HG02870 (cell line): ENCODE results near the gene CD81.

Experiments used
- ATAC-seq: cut with Tn5 transposase; IDR thresholded peaks from one replicate; pipeline ENCODE4 v1.9.1; 2021; ENCODE audit warnings: mild to moderate bottlenecking, moderate library complexity; ENCODE audit not compliant: unreplicated experiment

The CD81 gene

GRCh38 chr11:2433106-2433925 lies 56.2 kb downstream of the CD81 start:
- no peak for ATAC-seq

GRCh38 chr11:2434008-2434407 lies 56.9 kb downstream of the CD81 start:
- no peak for ATAC-seq

GRCh38 chr11:2434506-2435255 lies 57.6 kb downstream of the CD81 start:
- ATAC-seq: no peak

- ATAC-seq: no peak
Observed at GRCh38 chr11:2435288-2436012, 58.3 kb downstream of the CD81 start.

GRCh38 chr11:2436013-2436520 lies 59.0 kb downstream of the CD81 start:
- ATAC-seq: no peak

GRCh38 chr11:2436521-2437031 lies 59.5 kb downstream of the CD81 start:
- no peak for ATAC-seq

GRCh38 chr11:2437516-2437915 lies 60.4 kb downstream of the CD81 start:
- ATAC-seq: no peak

GRCh38 chr11:2439820-2440219 lies 62.7 kb downstream of the CD81 start:
- no peak for ATAC-seq

- no peak for ATAC-seq
Observed at GRCh38 chr11:2440646-2441045, 63.5 kb downstream of the CD81 start.

GRCh38 chr11:2441171-2441570 lies 64.1 kb downstream of the CD81 start:
- no peak for ATAC-seq

- ATAC-seq: no peak
Observed at GRCh38 chr11:2442589-2442988, 65.5 kb downstream of the CD81 start.

GRCh38 chr11:2443406-2443805 lies 66.3 kb downstream of the CD81 start:
- ATAC-seq: no peak

GRCh38 chr11:2443881-2444820 lies 67.0 kb downstream of the CD81 start, which contains the start of gene TRPM5:
Gene TRPM5, minus strand, starts transcription at chr11:2444514. Its CDS starts 21,478 bp downstream, at chr11:2423036.
- no peak for ATAC-seq

GRCh38 chr11:2444821-2445745 lies 68.0 kb downstream of the CD81 start, which contains the start of gene KCNQ1:
Gene KCNQ1, plus strand, starts transcription at chr11:2445008. Its CDS starts 91 bp downstream, at chr11:2445099.
- ATAC-seq: no peak

GRCh38 chr11:2445746-2446551 lies 68.8 kb downstream of the CD81 start:
- ATAC-seq: no peak

GRCh38 chr11:2446590-2447252 lies 69.6 kb downstream of the CD81 start:
- no peak for ATAC-seq
